ENCODE data around the gene OXCT2.

DNA sequence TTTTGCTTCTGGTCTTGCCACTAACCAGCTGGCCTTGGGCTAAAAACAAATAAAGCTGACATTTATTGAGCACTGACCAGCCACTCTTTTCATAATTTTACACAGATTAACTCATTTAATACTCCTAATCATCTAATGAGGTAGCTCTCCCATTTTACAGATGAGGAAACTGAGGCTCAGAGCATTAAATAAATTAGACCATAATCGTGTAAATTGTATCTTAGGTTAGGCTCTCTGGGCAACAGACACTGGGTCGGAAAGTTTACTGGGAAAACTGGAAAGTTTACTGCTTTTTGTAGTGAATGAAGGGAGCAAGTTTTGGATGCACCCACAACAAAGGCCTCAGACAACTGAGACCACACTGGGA is 10.2 kb upstream of the OXCT2 start:
- TF ChIP-seq, protein P1, sequence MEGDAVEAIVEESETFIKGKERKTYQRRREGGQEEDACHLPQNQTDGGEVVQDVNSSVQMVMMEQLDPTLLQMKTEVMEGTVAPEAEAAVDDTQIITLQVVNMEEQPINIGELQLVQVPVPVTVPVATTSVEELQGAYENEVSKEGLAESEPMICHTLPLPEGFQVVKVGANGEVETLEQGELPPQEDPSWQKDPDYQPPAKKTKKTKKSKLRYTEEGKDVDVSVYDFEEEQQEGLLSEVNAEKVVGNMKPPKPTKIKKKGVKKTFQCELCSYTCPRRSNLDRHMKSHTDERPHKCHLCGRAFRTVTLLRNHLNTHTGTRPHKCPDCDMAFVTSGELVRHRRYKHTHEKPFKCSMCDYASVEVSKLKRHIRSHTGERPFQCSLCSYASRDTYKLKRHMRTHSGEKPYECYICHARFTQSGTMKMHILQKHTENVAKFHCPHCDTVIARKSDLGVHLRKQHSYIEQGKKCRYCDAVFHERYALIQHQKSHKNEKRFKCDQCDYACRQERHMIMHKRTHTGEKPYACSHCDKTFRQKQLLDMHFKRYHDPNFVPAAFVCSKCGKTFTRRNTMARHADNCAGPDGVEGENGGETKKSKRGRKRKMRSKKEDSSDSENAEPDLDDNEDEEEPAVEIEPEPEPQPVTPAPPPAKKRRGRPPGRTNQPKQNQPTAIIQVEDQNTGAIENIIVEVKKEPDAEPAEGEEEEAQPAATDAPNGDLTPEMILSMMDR (conservative IDR thresholded peaks at IDR 0.05), result no peak
- no peak for TF ChIP-seq EZH2 (IDR thresholded peaks at IDR 0.05; ENCODE audit: low read depth)
